A549 (cell line): Measurements from ENCODE around the gene NCS1.

ENCODE experiments used
- CTCF ChIP-seq: fragments of >200 bp; sonication (Bioruptor Twin); formaldehyde crosslinking; IDR thresholded peaks from 3 replicates; pipeline ENCODE4 v1.5.1; 2016
- EHMT2 ChIP-seq: fragments of 200-600 bp; sonication (generic); IDR thresholded peaks from 2 replicates; pipeline ENCODE4 v1.6.1; 2016; ENCODE audit warnings: antibody characterized with exemption, low read depth, mild to moderate bottlenecking, moderate library complexity
- POLR2A ChIP-seq: IDR thresholded peaks from 2 replicates; pipeline ENCODE4 v1.6.1; 2012; ENCODE audit warnings: mild to moderate bottlenecking, low read length
- SREBF2 ChIP-seq: fragments of 450-650 bp; IDR thresholded peaks from 2 replicates; pipeline ENCODE4 v1.6.1; 2014; ENCODE audit warnings: mild to moderate bottlenecking, moderate library complexity

GRCh38 chr9:130137641-130138081, 34.5 kb upstream of the NCS1 start:
- TF ChIP-seq POLR2A (no peak), EHMT2 (no peak), SREBF2 (no peak), CTCF (no peak)
